ENCODE measurements around the gene TNIP2. TPM values are rescaled to one million over a fixed set of nuclear protein-coding genes. Genes with fewer than 3 reads are reported as not detected.
A peak's percentile ranks its signal among the peaks of the same experiment; 100 is the strongest.

The TNIP2 gene
- total and polyA plus RNA-seq, 4 donors, result 10.5 to 20.7 (median 13.5) TPM

DNA sequence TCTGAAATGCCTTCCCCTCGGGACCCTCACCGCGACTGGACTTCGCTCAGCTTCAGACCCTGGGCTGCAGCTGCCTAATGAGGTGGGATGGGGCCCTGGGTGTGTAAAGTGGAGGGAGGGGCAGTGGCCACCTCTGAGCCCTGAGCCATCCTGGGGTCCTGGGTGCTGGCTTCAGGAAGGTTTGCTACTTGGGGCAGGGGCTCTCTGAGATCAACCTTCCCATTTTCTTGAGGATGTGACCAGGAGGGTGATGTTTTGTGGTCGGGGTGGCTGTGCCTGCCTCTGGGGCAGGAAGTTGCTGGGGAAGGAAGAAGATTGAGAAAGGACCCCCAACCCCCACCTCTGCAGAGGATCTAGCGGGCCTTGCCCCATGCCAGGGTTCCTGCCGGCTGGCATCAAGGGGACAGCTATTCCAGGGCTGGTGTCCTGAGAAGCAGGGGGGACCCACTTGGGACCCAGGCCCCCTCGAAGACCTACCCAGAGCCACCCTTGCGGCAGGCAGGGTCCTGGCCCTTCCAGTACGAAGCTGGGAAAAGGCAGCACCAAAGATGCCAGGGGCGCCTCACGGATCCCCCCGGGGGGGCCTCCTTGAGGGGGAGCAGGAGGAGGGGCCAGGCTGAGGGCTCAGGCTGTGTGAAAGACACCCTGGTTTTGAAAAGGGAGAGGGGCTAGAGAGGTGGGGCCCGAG, 43.2 kb upstream of the TNIP2 start:
- TF ChIP-seq RAD21 (IDR thresholded peaks at IDR 0.05) (no peak), HNF4G (IDR thresholded peaks at IDR 0.05) (no peak), EGR1 (IDR thresholded peaks at IDR 0.05; ENCODE audit: low read depth in 2 of 2) (no peak), JUND (IDR thresholded peaks at IDR 0.05) (no peak), SP1 (IDR thresholded peaks at IDR 0.05) (no peak), GABPA (IDR thresholded peaks at IDR 0.05 in 1 of 2, conservative IDR thresholded peaks at IDR 0.05 in 1 of 2) (no peak), RXRA (IDR thresholded peaks at IDR 0.05) (no peak), HNF4A (conservative IDR thresholded peaks at IDR 0.05) (no peak), YY1 (IDR thresholded peaks at IDR 0.05) (no peak), TAF1 (conservative IDR thresholded peaks at IDR 0.05) (no peak), NR2F2 (IDR thresholded peaks at IDR 0.05) (no peak)
- TF ChIP-seq, protein P1, sequence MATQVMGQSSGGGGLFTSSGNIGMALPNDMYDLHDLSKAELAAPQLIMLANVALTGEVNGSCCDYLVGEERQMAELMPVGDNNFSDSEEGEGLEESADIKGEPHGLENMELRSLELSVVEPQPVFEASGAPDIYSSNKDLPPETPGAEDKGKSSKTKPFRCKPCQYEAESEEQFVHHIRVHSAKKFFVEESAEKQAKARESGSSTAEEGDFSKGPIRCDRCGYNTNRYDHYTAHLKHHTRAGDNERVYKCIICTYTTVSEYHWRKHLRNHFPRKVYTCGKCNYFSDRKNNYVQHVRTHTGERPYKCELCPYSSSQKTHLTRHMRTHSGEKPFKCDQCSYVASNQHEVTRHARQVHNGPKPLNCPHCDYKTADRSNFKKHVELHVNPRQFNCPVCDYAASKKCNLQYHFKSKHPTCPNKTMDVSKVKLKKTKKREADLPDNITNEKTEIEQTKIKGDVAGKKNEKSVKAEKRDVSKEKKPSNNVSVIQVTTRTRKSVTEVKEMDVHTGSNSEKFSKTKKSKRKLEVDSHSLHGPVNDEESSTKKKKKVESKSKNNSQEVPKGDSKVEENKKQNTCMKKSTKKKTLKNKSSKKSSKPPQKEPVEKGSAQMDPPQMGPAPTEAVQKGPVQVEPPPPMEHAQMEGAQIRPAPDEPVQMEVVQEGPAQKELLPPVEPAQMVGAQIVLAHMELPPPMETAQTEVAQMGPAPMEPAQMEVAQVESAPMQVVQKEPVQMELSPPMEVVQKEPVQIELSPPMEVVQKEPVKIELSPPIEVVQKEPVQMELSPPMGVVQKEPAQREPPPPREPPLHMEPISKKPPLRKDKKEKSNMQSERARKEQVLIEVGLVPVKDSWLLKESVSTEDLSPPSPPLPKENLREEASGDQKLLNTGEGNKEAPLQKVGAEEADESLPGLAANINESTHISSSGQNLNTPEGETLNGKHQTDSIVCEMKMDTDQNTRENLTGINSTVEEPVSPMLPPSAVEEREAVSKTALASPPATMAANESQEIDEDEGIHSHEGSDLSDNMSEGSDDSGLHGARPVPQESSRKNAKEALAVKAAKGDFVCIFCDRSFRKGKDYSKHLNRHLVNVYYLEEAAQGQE (IDR thresholded peaks at IDR 0.05), result no peak
- TF ChIP-seq, protein P2, sequence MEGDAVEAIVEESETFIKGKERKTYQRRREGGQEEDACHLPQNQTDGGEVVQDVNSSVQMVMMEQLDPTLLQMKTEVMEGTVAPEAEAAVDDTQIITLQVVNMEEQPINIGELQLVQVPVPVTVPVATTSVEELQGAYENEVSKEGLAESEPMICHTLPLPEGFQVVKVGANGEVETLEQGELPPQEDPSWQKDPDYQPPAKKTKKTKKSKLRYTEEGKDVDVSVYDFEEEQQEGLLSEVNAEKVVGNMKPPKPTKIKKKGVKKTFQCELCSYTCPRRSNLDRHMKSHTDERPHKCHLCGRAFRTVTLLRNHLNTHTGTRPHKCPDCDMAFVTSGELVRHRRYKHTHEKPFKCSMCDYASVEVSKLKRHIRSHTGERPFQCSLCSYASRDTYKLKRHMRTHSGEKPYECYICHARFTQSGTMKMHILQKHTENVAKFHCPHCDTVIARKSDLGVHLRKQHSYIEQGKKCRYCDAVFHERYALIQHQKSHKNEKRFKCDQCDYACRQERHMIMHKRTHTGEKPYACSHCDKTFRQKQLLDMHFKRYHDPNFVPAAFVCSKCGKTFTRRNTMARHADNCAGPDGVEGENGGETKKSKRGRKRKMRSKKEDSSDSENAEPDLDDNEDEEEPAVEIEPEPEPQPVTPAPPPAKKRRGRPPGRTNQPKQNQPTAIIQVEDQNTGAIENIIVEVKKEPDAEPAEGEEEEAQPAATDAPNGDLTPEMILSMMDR (IDR thresholded peaks at IDR 0.05; ENCODE audit: low read depth, low read length, missing input control), result no peak
- TF ChIP-seq, protein P3, sequence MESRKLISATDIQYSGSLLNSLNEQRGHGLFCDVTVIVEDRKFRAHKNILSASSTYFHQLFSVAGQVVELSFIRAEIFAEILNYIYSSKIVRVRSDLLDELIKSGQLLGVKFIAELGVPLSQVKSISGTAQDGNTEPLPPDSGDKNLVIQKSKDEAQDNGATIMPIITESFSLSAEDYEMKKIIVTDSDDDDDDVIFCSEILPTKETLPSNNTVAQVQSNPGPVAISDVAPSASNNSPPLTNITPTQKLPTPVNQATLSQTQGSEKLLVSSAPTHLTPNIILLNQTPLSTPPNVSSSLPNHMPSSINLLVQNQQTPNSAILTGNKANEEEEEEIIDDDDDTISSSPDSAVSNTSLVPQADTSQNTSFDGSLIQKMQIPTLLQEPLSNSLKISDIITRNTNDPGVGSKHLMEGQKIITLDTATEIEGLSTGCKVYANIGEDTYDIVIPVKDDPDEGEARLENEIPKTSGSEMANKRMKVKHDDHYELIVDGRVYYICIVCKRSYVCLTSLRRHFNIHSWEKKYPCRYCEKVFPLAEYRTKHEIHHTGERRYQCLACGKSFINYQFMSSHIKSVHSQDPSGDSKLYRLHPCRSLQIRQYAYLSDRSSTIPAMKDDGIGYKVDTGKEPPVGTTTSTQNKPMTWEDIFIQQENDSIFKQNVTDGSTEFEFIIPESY (IDR thresholded peaks at IDR 0.05), result no peak
- TF ChIP-seq, protein P4, sequence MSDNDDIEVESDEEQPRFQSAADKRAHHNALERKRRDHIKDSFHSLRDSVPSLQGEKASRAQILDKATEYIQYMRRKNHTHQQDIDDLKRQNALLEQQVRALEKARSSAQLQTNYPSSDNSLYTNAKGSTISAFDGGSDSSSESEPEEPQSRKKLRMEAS (IDR thresholded peaks at IDR 0.05), result no peak
- TF ChIP-seq, protein P5, sequence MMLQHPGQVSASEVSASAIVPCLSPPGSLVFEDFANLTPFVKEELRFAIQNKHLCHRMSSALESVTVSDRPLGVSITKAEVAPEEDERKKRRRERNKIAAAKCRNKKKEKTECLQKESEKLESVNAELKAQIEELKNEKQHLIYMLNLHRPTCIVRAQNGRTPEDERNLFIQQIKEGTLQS (IDR thresholded peaks at IDR 0.05), result no peak
- DNase-seq (ENCODE audit: low spot score), result peak; percentile 31
- H3K27me3 ChIP-seq (ENCODE audit: control insufficient read depth in 4 of 4, insufficient read depth in 4 of 4, low read length in 3 of 4), result no peaks in the 10 kb centered on the region
- 80% methylated on average over 14 of the region's 14 CpGs for WGBS
- peak overlapping the region in 1 of 3 donors; percentile 5 for H3K4me3 ChIP-seq (ENCODE audit: low read depth in 1 of 3, low read length in 3 of 3)
- H3K36me3 ChIP-seq (ENCODE audit: control insufficient read depth in 4 of 4, insufficient read depth in 3 of 4, low read depth in 1 of 4, low read length in 3 of 4), result peaks cover 0 to 7% (median 2%) of the 10 kb centered on the region in 4 donors
- H3K27ac ChIP-seq (ENCODE audit: low read depth in 1 of 2, low read length in 2 of 2), result peak overlapping the region; percentile 90 to 96
- peaks cover 38 to 85% (median 68%) of the 10 kb centered on the region in 4 donors for H3K4me1 ChIP-seq (ENCODE audit: control insufficient read depth in 4 of 4, insufficient read depth in 4 of 4, low read length in 3 of 4)
- H3K9ac ChIP-seq (ENCODE audit: low read depth in 1 of 2, low read length in 2 of 2), result peak overlapping the region in 1 of 2 donors; percentile 44
- no peaks in the 10 kb centered on the region for H3K9me3 ChIP-seq (ENCODE audit: control insufficient read depth in 4 of 4, low read length in 3 of 4)
